IgD-negative memory B cell (primary cell): ENCODE results near the gene UGT1A7. TPM values are rescaled to one million over a fixed set of nuclear protein-coding genes. Genes with fewer than 3 reads are reported as not detected.

Experiments
- H3K27ac Mint-ChIP-seq, 3 donors: one replicate each; pipeline ENCODE4 v1.8.0; 2020 to 2022; ENCODE audit warnings: mild to moderate bottlenecking in 3 of 3, mixed read lengths in 3 of 3, moderate library complexity in 1 of 3
- H3K27me3 Mint-ChIP-seq: one replicate; pipeline ENCODE4 v1.8.0; 2021; ENCODE audit warnings: mixed read lengths
- H3K36me3 Mint-ChIP-seq: one replicate; pipeline ENCODE4 v1.8.0; 2020; ENCODE audit warnings: mild to moderate bottlenecking, mixed read lengths
- H3K4me1 Mint-ChIP-seq, 3 donors: one replicate each; pipeline ENCODE4 v1.8.0; 2020 to 2022; ENCODE audit warnings: mixed read lengths in 3 of 3, mild to moderate bottlenecking in 1 of 3
- H3K4me3 Mint-ChIP-seq, 4 donors: one replicate each; pipeline ENCODE4 v1.8.0; 2020 to 2022; ENCODE audit warnings: mild to moderate bottlenecking in 4 of 4, mixed read lengths in 4 of 4, moderate library complexity in 3 of 4
- H3K9me3 Mint-ChIP-seq, 3 donors: one replicate each; pipeline ENCODE4 v1.8.0; 2020 to 2021; ENCODE audit warnings: mixed read lengths in 3 of 3, mild to moderate bottlenecking in 1 of 3
- polyA plus RNA-seq: library from polyadenylated mRNA; unstranded; fragments of 300-500 nt; fragmentation: Illumina TruSeq; gene quantifications from one replicate; pipeline ENCODE4 v1.2.3, GENCODE V29; 2021

The UGT1A7 gene
- polyA plus RNA-seq, 1 donor from 2014 or later, result not detected

GRCh38 chr2:233773854-233774253, 92.2 kb downstream of the UGT1A7 start:
- H3K4me3 Mint-ChIP-seq, result no peak overlapping the region
- H3K4me1 Mint-ChIP-seq, result no peaks in the 10 kb centered on the region
- peaks cover 2 to 12% (median 8%) of the 10 kb centered on the region in 3 donors for H3K9me3 Mint-ChIP-seq
- peaks cover 2% of the 10 kb centered on the region for H3K36me3 Mint-ChIP-seq
- peaks cover 10% of the 10 kb centered on the region for H3K27me3 Mint-ChIP-seq
- no peak overlapping the region for H3K27ac Mint-ChIP-seq

- H3K36me3 Mint-ChIP-seq, result peaks cover 2% of the 10 kb centered on the region
Observed at GRCh38 chr2:233775414-233775813, 93.7 kb downstream of the UGT1A7 start.

GRCh38 chr2:233778030-233778429, 96.3 kb downstream of the UGT1A7 start, which contains the start of gene MROH2A:
MROH2A (plus strand) TSS chr2:233778330; CDS start chr2:233779359, 1,029 bp downstream.
- no peaks in the 10 kb centered on the region for H3K4me1 Mint-ChIP-seq
- H3K36me3 Mint-ChIP-seq, result peaks cover 4% of the 10 kb centered on the region
- H3K27me3 Mint-ChIP-seq, result peaks cover 20% of the 10 kb centered on the region
- H3K4me3 Mint-ChIP-seq, result no peak within 1 kb of the TSS
- peaks cover 7 to 12% (median 8%) of the 10 kb centered on the region in 3 donors for H3K9me3 Mint-ChIP-seq
- H3K27ac Mint-ChIP-seq, result peak within 1 kb of the TSS in 1 of 3 donors; percentile 14

More at GRCh38 chr2:233775414-233775813, 93.7 kb downstream of the UGT1A7 start:
- no peak overlapping the region for H3K27ac Mint-ChIP-seq
- H3K27me3 Mint-ChIP-seq, result peaks cover 18% of the 10 kb centered on the region
- H3K4me1 Mint-ChIP-seq, result no peaks in the 10 kb centered on the region
- peaks cover 2 to 12% (median 10%) of the 10 kb centered on the region in 3 donors for H3K9me3 Mint-ChIP-seq
- peak overlapping the region in 1 of 4 donors; percentile 17 for H3K4me3 Mint-ChIP-seq

GRCh38 chr2:233779722-233780121, 98.0 kb downstream of the UGT1A7 start:
- no peak overlapping the region for H3K4me3 Mint-ChIP-seq
- H3K36me3 Mint-ChIP-seq, result peaks cover 4% of the 10 kb centered on the region
- H3K27me3 Mint-ChIP-seq, result peaks cover 22% of the 10 kb centered on the region
- H3K4me1 Mint-ChIP-seq, result no peaks in the 10 kb centered on the region
- H3K9me3 Mint-ChIP-seq, result peaks cover 7 to 12% (median 8%) of the 10 kb centered on the region in 3 donors
- no peak overlapping the region for H3K27ac Mint-ChIP-seq

- H3K27ac Mint-ChIP-seq, result no peak overlapping the region
- no peaks in the 10 kb centered on the region for H3K4me1 Mint-ChIP-seq
- H3K36me3 Mint-ChIP-seq, result peaks cover 3% of the 10 kb centered on the region
- H3K9me3 Mint-ChIP-seq, result peaks cover 6 to 11% (median 7%) of the 10 kb centered on the region in 3 donors
- peaks cover 20% of the 10 kb centered on the region for H3K27me3 Mint-ChIP-seq
- H3K4me3 Mint-ChIP-seq, result no peak overlapping the region
Observed at GRCh38 chr2:233780771-233781170, 99.1 kb downstream of the UGT1A7 start.

- Mint-ChIP-seq H3K36me3 (peaks cover 4% of the 10 kb centered on the region), H3K27ac (no peak overlapping the region), H3K27me3 (no peaks in the 10 kb centered on the region), H3K9me3 (no peaks in the 10 kb centered on the region), H3K4me3 (no peak overlapping the region), H3K4me1 (no peaks in the 10 kb centered on the region)
Observed at GRCh38 chr2:233789554-233789953, 107.9 kb downstream of the UGT1A7 start.

GRCh38 chr2:233791151-233791882, 109.6 kb downstream of the UGT1A7 start:
- no peak overlapping the region for H3K4me3 Mint-ChIP-seq
- H3K9me3 Mint-ChIP-seq, result no peaks in the 10 kb centered on the region
- no peaks in the 10 kb centered on the region for H3K36me3 Mint-ChIP-seq
- H3K4me1 Mint-ChIP-seq, result no peaks in the 10 kb centered on the region
- H3K27me3 Mint-ChIP-seq, result peaks cover 1% of the 10 kb centered on the region
- peak overlapping the region in 1 of 3 donors; percentile 65 for H3K27ac Mint-ChIP-seq

- H3K36me3 Mint-ChIP-seq, result no peaks in the 10 kb centered on the region
- no peak overlapping the region for H3K4me3 Mint-ChIP-seq
- H3K27ac Mint-ChIP-seq, result no peak overlapping the region
- H3K4me1 Mint-ChIP-seq, result no peaks in the 10 kb centered on the region
- H3K9me3 Mint-ChIP-seq, result no peaks in the 10 kb centered on the region
- H3K27me3 Mint-ChIP-seq, result peaks cover 1% of the 10 kb centered on the region
Observed at GRCh38 chr2:233791883-233792329, 110.2 kb downstream of the UGT1A7 start.

- H3K4me1 Mint-ChIP-seq, result no peaks in the 10 kb centered on the region
- H3K27me3 Mint-ChIP-seq, result peaks cover 1% of the 10 kb centered on the region
- no peaks in the 10 kb centered on the region for H3K9me3 Mint-ChIP-seq
- no peak overlapping the region for H3K27ac Mint-ChIP-seq
- no peaks in the 10 kb centered on the region for H3K36me3 Mint-ChIP-seq
- no peak overlapping the region for H3K4me3 Mint-ChIP-seq
Observed at GRCh38 chr2:233792720-233793119, 111.0 kb downstream of the UGT1A7 start.

GRCh38 chr2:233793465-233794127, 111.9 kb downstream of the UGT1A7 start:
- no peaks in the 10 kb centered on the region for H3K9me3 Mint-ChIP-seq
- H3K4me3 Mint-ChIP-seq, result no peak overlapping the region
- no peaks in the 10 kb centered on the region for H3K4me1 Mint-ChIP-seq
- H3K27ac Mint-ChIP-seq, result no peak overlapping the region
- peaks cover 1% of the 10 kb centered on the region for H3K27me3 Mint-ChIP-seq
- H3K36me3 Mint-ChIP-seq, result no peaks in the 10 kb centered on the region

GRCh38 chr2:233794128-233794658, 112.5 kb downstream of the UGT1A7 start:
- no peak overlapping the region for H3K27ac Mint-ChIP-seq
- H3K9me3 Mint-ChIP-seq, result no peaks in the 10 kb centered on the region
- H3K4me1 Mint-ChIP-seq, result no peaks in the 10 kb centered on the region
- no peak overlapping the region for H3K4me3 Mint-ChIP-seq
- H3K27me3 Mint-ChIP-seq, result peaks cover 1% of the 10 kb centered on the region
- H3K36me3 Mint-ChIP-seq, result no peaks in the 10 kb centered on the region

- Mint-ChIP-seq H3K27ac (no peak overlapping the region), H3K4me3 (no peak overlapping the region), H3K9me3 (no peaks in the 10 kb centered on the region), H3K36me3 (no peaks in the 10 kb centered on the region), H3K4me1 (no peaks in the 10 kb centered on the region), H3K27me3 (peaks cover 1% of the 10 kb centered on the region)
Observed at GRCh38 chr2:233795735-233796171, 114.1 kb downstream of the UGT1A7 start.

GRCh38 chr2:233796254-233796653, 114.6 kb downstream of the UGT1A7 start:
- Mint-ChIP-seq H3K9me3 (no peaks in the 10 kb centered on the region), H3K27me3 (peaks cover 1% of the 10 kb centered on the region), H3K4me1 (no peaks in the 10 kb centered on the region), H3K36me3 (no peaks in the 10 kb centered on the region), H3K27ac (no peak overlapping the region), H3K4me3 (no peak overlapping the region)

- Mint-ChIP-seq H3K4me1 (no peaks in the 10 kb centered on the region), H3K4me3 (no peak overlapping the region), H3K36me3 (no peaks in the 10 kb centered on the region), H3K27ac (no peak overlapping the region), H3K27me3 (peaks cover 5% of the 10 kb centered on the region), H3K9me3 (no peaks in the 10 kb centered on the region)
Observed at GRCh38 chr2:233798335-233799086, 116.8 kb downstream of the UGT1A7 start.
